COR-L47 (cell line): ENCODE data around the gene C13orf46.
"Not testable (repeated sequence)": the region's sequence is repeated elsewhere in the genome, so short reads cannot be mapped to it uniquely, and the experiment has no call there.

Experiments used
- DNase-seq: peaks from one replicate; lab custom pipeline; 2025; lab: John Stamatoyannopoulos, UW

C13orf46 gene

GRCh38 chr13:113991676-113992179 is 17.9 kb upstream of the C13orf46 start:
- no peak for DNase-seq

GRCh38 chr13:113991191-113991669 is 17.4 kb upstream of the C13orf46 start:
- DNase-seq = peak; percentile 69

GRCh38 chr13:113990321-113990837 is 16.5 kb upstream of the C13orf46 start:
- no peak for DNase-seq

- no peak for DNase-seq
These were observed 15.9 kb upstream of the C13orf46 start for GRCh38 chr13:113989585-113990300.

GRCh38 chr13:113988859-113989258 is 15.0 kb upstream of the C13orf46 start:
- DNase-seq = not testable (repeated sequence)

DNA sequence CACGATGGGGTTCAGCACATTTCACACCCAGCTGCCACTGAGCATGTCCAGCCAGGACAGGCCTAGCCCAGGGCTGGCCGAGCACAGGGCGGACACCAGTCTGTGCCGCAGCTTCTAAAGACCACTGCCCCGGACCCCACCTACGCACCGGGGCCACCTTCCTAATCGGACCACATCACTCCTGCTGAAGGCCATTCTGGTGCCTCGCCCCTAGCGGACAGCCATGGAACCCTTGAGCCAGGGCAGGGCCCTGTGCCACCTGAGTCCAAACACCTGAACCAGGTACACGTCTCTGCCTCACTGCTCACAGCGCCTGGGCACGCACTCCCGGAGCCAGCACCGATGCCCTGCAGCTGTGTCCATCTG is 8.4 kb upstream of the C13orf46 start:
- no peak for DNase-seq

- no peak for DNase-seq
These were observed 7.9 kb upstream of the C13orf46 start for GRCh38 chr13:113981611-113982295.

- DNase-seq = peak; percentile 99
These were observed 7.3 kb upstream of the C13orf46 start for GRCh38 chr13:113981194-113981605.

- no peak for DNase-seq
These were observed 6.7 kb upstream of the C13orf46 start for GRCh38 chr13:113980489-113981064.

DNA sequence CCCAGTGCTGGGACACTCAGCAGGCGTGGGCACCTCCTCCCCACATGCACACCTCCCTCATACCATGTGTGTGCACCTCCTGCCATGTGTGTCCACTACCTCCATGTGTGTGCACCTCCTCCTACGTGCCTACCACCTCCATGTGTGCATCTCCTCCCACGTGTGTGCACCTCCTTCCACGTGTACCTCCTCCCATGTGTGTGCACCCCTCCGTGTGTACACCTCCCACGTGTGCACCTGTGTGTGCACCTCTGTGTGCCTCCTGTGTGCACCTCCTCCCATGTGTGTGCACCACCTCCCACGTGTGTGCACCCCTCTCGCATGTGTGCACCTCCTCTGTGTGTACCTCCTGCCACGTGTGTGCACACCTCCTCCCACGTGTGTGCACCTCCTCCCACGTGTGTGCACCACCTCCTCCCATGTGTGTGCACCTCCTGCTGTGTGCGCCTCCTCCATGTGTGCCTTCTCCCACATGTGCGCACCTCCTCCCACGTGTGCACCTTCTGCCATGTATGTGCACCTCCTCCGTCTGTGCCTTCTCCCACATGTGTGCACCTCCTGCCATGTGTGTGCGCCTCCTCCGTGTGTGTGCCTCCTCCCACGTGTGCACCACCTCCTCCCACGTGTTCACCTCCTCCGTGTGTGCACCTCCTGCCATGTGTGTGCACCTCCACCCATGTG is 6.1 kb upstream of the C13orf46 start:
- no peak for DNase-seq

DNA sequence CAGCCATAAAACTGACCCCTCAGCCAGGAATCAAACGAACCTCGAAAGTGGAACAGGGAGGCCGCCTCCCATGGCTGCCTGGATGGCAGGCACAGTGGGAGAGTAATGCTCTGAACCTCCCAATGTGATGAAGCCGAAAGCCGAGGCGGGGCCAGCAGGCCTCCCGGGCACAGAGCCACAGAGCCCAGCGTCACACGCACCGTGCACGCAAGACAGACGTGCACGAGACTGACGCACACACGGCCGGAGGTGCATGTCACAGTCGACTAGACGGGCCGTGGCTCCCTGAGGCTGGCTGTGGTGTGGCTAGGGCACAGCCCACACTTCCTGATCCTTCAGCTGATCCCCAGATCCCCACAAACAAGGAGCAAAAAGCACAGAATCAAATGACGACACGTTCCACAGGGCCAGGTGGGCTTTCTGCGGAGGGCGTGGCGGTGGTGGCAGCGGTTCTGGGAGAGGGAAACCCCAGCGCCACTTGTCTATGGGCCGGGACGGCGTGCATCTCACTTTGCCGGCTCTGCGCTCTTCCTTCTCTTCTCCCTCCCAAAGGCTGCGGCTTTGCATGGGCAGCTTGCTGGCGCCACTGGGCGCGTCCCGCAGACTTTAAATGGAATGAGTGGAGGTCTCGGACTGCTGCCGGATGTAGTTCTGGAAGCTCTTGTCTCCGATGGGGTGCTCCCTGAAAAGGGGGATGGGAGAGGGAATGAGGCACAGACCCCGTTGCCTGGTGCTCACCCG is 5.0 kb upstream of the C13orf46 start:
- DNase-seq = no peak

- DNase-seq = no peak
These were observed 4.1 kb upstream of the C13orf46 start for GRCh38 chr13:113977976-113978375.

DNA sequence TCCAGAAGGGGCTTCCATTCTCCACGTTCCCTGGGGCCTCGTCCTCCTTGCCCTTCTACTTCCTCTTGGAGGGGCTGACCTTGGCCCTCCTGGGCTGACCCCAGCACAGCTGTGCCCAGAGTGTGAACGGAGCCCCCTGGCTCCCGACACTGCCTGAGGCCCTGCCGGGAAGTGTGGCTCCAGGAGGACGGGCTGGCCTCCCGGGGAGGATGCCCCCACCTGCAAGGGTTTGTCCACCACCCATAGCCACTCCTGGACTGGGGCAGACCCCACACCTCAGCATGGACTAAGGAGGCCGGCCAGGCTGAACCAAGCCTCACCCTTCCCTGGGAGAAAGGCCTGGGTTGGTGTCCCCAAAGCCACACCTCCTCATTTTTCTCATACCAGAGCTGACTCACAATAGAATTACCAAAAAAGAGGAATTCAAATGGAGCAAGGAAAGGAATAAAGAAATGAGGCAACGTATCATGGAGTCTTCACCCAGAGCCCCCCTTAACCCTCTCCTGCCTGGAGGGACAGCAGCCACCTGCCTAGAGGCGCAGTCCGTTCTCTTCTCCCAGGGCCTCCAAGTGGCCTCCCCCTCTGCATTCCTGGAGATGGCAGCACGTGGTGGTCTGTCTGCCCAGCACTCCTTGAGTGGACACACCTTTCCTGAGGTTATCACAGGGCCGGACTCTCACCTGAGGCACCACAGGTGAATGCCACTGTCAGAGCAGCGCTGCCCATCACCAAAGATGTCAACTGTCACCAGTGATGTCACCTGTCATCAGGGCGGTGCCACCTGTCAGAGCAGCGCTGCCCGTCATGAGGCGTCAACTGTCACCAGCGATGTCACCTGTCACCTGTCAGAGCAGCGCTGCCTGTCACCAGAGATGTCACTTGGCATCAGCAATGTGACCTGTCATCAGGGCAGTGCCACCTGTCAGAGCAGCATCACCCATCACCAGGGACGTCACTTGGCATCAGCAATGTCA is 3.1 kb upstream of the C13orf46 start:
- no peak for DNase-seq

- no peak for DNase-seq
These were observed 1.5 kb upstream of the C13orf46 start for GRCh38 chr13:113975416-113975815.

GRCh38 chr13:113974304-113975281 is 717 bp upstream of the C13orf46 start:
- DNase-seq = no peak

GRCh38 chr13:113972451-113973217 is 1.2 kb downstream of the C13orf46 start:
- no peak for DNase-seq

- DNase-seq = no peak
These were observed 2.2 kb downstream of the C13orf46 start for GRCh38 chr13:113971471-113972231.
